Measurements from ENCODE around the gene ACTN1. TPM values are rescaled to one million over a fixed set of nuclear protein-coding genes. Genes with fewer than 3 reads are reported as not detected.
A peak's percentile ranks its signal among the peaks of the same experiment; 100 is the strongest.

ACTN1 gene
- total RNA-seq, 1 donor from 2014 or later: 77.1 TPM

DNA sequence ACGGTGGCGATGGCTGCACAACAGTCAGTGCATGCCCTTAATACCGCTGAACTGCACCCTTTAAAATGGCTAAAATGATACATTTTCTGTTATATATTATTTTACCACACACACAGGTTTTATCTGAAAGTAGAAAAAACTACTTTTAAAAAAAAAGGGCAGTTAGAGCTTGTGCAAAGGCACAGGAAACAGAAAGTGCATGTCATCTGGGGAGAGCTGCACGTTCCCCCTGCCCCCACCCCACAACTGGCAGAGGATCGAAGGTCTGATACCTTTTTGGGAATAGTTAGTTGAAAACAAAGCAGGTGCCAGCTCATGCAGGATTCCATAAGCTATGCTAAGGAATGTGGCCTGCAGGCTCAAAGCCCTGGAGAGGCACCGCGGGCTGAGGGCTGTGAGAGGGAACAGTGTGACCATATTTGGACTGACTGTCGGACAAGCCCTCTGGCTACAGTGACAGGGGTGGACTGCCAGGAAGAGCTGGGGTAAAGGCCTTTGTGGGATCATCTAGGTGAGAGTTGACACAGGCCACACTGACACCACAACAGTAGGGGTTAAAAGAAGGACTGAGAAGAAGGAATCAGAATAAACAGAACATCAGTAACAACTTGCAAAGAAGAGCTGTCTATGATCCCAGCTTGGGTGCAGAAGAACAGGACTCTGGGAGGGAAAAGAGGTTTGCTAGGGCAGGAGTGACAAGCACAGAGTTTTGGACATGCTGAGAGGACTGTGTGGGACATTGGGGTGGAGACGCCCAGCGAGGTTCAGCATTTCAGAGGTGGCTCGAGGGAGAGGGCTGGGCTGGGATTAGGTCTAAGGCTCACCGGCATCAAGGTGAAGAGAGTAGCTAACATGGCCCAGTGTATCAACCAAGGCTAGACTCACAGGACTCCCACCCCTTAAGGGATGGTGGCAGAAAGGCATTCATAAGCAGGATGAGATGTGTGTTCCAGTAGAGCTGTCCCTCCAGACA lies 54.6 kb downstream of the ACTN1 start:
- peak overlapping the region; percentile 7 for H3K27ac Mint-ChIP-seq (ENCODE audit: unreplicated experiment)
- no peak for DNase-seq (ENCODE audit: low read depth, low spot score)
- no peak overlapping the region for H3K4me3 Mint-ChIP-seq

DNA sequence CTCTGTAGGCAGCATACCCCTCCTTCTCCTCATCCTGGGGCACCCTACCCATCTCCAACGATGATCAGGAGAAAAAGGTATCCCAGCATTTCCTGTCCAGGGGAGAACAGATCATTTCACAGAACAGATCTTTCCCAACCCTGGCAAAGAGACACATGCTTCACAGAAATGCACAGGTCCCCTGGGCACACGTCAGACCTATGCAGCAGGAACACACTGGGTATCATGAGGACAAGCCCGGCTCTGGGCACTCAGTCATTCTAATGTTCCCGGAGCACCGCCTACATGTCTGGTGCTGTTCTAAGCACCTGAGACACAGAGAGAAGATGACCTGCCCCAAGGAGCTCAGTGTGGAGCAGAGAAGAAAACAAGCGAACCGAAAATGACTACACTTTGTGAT lies 56.2 kb downstream of the ACTN1 start:
- Mint-ChIP-seq H3K36me3 (ENCODE audit: low read depth) (peaks cover 27% of the 10 kb centered on the region), H3K4me1 (peaks cover 12% of the 10 kb centered on the region), H3K4me3 (no peak overlapping the region), H3K27me3 (ENCODE audit: low read depth) (no peaks in the 10 kb centered on the region), H3K27ac (ENCODE audit: unreplicated experiment) (no peak overlapping the region), H3K9me3 (peaks cover 3% of the 10 kb centered on the region)
- TF ChIP-seq CTCF (conservative IDR thresholded peaks at IDR 0.05): no peak
- no peak for DNase-seq (ENCODE audit: low read depth, low spot score)

More for the DNA sequence above, 54.6 kb downstream of the ACTN1 start:
- Mint-ChIP-seq H3K9me3 (peaks cover 3% of the 10 kb centered on the region), H3K4me1 (peaks cover 18% of the 10 kb centered on the region), H3K36me3 (ENCODE audit: low read depth) (peaks cover 20% of the 10 kb centered on the region), H3K27me3 (ENCODE audit: low read depth) (no peaks in the 10 kb centered on the region)
- no peak for TF ChIP-seq CTCF (conservative IDR thresholded peaks at IDR 0.05)

GRCh38 chr14:68922201-68922621 lies 56.9 kb downstream of the ACTN1 start:
- no peak overlapping the region for H3K27ac Mint-ChIP-seq (ENCODE audit: unreplicated experiment)
- TF ChIP-seq CTCF (conservative IDR thresholded peaks at IDR 0.05): no peak
- no peak overlapping the region for H3K4me3 Mint-ChIP-seq
- H3K4me1 Mint-ChIP-seq: peaks cover 11% of the 10 kb centered on the region
- H3K27me3 Mint-ChIP-seq (ENCODE audit: low read depth): no peaks in the 10 kb centered on the region
- peaks cover 29% of the 10 kb centered on the region for H3K36me3 Mint-ChIP-seq (ENCODE audit: low read depth)
- H3K9me3 Mint-ChIP-seq: peaks cover 3% of the 10 kb centered on the region
- no peak for DNase-seq (ENCODE audit: low read depth, low spot score)

- DNase-seq (ENCODE audit: low read depth, low spot score): no peak
- no peak overlapping the region for H3K4me3 Mint-ChIP-seq
- peaks cover 11% of the 10 kb centered on the region for H3K4me1 Mint-ChIP-seq
- H3K27me3 Mint-ChIP-seq (ENCODE audit: low read depth): no peaks in the 10 kb centered on the region
- H3K27ac Mint-ChIP-seq (ENCODE audit: unreplicated experiment): no peak overlapping the region
- peaks cover 29% of the 10 kb centered on the region for H3K36me3 Mint-ChIP-seq (ENCODE audit: low read depth)
- peaks cover 3% of the 10 kb centered on the region for H3K9me3 Mint-ChIP-seq
- TF ChIP-seq CTCF (conservative IDR thresholded peaks at IDR 0.05): no peak
These were observed 57.4 kb downstream of the ACTN1 start for GRCh38 chr14:68921666-68922065.

GRCh38 chr14:68921049-68921448 lies 58.1 kb downstream of the ACTN1 start:
- TF ChIP-seq CTCF (conservative IDR thresholded peaks at IDR 0.05): no peak
- H3K27ac Mint-ChIP-seq (ENCODE audit: unreplicated experiment): no peak overlapping the region
- peaks cover 28% of the 10 kb centered on the region for H3K36me3 Mint-ChIP-seq (ENCODE audit: low read depth)
- no peak overlapping the region for H3K4me3 Mint-ChIP-seq
- no peaks in the 10 kb centered on the region for H3K27me3 Mint-ChIP-seq (ENCODE audit: low read depth)
- H3K9me3 Mint-ChIP-seq: peaks cover 2% of the 10 kb centered on the region
- peaks cover 11% of the 10 kb centered on the region for H3K4me1 Mint-ChIP-seq
- no peak for DNase-seq (ENCODE audit: low read depth, low spot score)
